Smooth muscle cell of the brain vasculature (primary cell): Measurements from ENCODE around the gene APH1A.
"Not testable (repeated sequence)": the region's sequence is repeated elsewhere in the genome, so short reads cannot be mapped to it uniquely, and the experiment has no call there.

Experiments used
- DNase-seq: peaks from one replicate; pipeline ENCODE4 v3.0.0-alpha.2; 2012; ENCODE audit warnings: low read depth, low spot score

APH1A gene

GRCh38 chr1:150268705-150269403 lies at the start of gene APH1A:
APH1A (minus strand) TSS chr1:150269016; CDS start chr1:150268810, 206 bp downstream.
- DNase-seq = peak; percentile 91

DNA sequence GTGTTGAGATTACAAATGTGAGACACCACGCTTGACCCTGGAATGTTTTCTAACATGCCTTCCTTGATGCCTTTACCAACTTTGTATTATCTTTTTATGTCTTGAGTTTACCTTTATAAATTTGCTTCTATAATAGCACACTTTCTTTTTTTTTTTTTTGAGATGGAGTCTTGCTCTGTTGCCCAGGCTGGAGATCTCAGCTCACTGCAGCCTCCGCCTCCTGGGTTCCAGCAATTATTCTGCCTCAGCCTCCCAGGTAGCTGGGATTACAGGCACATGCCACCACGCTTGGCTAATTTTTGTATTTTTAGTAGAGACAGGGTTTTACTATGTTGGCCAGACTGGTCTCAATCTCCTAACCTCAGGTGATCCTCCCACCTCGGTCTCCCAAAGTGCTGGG lies 45.9 kb upstream of the APH1A start:
- DNase-seq = not testable (repeated sequence)

- DNase-seq = no peak
These were observed 42.9 kb upstream of the APH1A start for GRCh38 chr1:150311762-150312161.

DNA sequence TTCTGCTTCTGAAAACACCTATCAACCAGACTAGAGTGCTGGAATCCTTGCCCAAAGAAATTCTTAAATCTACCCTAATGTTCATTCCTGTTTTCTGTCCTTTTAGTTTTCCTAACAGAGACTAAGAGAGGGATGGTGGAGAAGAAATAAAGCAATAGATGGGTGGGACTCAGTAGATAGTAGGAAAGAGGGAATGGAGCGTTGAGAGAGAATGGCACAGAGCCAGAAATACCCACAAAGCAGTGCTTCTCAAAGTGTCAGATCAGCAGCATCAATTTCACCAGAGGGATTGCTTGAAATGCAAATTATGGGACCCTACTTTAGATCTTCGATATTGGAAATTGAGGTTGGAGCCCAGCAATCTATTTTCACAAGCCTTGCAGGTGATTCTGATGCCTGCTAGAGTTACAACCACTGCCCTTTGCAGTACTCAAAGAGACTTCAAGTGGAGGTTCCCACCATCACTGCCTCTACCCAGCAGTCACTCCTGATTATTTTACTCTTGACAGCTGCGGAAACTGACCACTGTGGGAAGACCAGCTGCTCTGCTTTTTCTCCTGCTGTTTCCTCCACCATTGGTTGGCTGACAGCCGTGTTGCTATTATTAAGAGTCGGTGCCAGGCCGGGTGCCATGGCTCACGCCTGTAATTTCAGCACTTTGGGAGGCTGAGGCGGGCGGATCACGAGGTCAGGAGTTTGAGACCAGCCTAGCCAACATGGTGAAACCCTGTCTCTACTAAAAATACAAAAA lies 41.1 kb upstream of the APH1A start:
- no peak for DNase-seq

DNA sequence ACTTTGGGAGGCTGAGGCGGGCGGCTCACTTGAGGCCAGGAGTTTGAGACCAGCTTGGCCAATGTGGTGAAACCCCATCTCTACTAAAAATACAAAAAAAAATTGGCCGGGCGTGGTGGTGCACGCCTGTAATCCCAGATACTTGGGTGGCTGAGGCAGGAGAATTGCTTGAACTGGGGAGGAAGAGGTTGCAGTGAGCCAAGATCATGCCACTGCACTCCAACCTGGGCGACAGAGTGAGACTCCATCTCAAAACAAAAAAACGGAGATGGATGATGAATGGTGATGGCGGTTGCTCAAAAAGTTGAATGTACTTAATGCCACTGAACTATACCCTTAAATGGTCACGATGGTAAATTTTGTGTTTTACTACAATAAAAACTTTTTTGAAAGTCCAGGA lies 39.8 kb upstream of the APH1A start:
- not testable (repeated sequence) for DNase-seq

DNA sequence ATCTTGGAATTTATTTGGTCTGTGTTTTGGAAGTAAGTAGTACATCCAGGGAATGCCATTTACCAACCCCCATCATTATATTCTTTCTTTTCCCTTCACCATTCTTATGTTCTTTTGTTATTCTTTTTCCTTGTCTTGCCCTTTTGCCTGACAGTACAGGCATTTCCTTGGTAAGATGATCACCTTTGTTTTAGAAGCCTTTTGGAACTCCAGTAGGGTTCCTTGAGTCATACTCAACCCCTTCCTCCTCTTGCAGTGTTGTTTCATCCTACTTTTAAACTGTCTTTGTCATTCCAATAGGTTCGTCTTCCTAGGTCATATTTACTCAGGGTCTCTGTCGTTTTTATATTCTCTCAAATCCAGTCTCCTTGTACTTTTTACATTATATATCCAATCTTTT lies 34.1 kb upstream of the APH1A start:
- no peak for DNase-seq

DNA sequence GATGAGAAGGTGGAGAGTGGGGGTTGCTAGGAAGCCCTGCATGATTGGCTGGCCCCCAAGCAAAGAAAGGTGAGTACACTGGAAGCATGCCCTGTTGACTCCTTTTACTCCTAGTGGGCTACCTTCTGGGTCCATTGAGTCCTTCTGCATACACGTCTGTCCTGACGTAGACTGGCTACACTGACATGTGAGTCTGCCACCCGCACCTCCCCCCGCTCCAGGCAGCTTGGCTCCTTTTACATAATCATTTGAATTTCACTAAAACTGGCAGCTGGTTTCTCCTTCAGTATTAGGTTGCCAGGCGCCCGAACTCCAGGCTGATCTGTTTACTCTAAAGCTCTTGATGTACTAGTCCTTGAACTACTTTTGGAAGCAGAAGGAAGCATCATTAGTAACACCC lies 33.5 kb upstream of the APH1A start:
- no peak for DNase-seq

DNA sequence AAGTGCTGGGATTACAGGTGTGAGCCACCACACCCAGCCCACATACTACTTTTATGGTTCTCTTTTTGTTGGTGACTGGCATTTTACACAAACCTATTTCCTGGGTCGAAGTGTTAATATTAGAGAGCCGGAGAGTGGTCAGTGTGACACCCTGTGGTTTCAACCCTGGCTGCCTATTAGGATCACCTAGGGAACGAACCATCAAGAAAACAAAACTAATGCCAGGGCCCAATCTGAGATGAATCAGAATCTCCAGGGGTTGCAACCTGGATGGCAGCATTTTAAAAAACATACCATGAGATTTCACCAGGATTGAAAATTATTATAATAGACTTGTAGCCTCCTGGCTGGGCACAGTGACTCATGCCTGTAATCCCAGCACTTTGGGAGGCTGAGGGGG lies 30.9 kb upstream of the APH1A start:
- DNase-seq = no peak

- DNase-seq = no peak
These were observed 26.7 kb upstream of the APH1A start for GRCh38 chr1:150295476-150295875.

GRCh38 chr1:150293433-150294253 lies 24.8 kb upstream of the APH1A start, which contains the start of gene MRPS21:
MRPS21 (plus strand) TSS chr1:150293861; CDS start chr1:150294367, 506 bp downstream.
- DNase-seq = no peak

DNA sequence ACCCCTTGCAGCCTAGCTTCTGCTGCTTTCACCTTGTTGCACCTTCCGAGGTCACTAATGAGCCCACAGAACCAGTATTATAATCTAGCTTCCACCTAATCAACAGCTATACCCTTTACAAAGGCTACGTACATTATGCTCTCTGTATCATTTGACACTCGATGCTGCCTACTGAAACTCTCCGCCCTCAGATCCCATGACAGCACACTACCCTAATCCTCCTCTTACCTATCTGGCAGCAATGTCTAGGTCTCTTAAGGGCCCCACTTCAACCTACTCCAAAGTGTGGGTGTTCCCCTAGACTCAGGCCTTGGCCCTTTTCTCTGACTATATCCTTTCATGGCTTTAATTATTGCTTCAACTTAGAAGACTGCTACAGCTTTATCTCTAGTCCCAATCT lies 20.0 kb upstream of the APH1A start:
- no peak for DNase-seq

DNA sequence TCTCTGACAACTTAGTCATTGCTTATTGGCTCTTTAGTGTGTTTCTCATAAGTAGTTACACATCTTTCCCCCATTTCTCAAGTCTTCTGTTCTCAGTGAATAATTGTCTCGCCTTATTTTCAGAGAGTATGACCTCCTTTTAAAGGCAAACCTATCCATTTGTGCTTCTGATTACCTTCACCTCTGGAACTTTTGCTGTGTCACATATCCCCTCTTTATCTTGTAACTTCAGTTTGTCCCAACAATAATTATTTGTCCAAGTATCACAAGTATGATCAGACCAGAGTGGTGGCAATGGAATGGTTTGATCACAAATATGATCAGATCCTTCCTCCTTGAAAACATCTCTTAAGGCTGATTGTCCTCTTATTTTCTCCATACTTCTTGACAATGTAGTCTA lies 19.6 kb upstream of the APH1A start:
- DNase-seq = no peak

DNA sequence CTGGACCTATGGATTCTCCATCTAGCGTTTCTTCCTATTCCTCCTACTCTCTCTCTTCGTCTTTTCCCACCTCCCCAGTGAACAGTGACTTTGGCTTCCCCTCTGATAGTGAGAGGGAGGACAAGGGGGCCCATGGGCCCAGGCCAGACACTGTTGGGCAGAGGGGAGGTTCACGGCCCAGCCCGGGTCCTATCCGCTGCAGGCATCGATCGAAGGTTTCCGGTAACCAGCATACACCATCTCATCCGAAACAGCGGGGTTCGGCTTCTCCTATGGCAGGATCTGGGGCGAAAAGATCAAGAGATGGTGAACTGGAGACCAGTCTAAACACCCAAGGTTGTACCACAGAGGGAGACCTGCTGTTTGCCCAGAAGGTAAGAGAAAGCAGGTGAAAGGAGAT lies 14.4 kb upstream of the APH1A start:
- no peak for DNase-seq

DNA sequence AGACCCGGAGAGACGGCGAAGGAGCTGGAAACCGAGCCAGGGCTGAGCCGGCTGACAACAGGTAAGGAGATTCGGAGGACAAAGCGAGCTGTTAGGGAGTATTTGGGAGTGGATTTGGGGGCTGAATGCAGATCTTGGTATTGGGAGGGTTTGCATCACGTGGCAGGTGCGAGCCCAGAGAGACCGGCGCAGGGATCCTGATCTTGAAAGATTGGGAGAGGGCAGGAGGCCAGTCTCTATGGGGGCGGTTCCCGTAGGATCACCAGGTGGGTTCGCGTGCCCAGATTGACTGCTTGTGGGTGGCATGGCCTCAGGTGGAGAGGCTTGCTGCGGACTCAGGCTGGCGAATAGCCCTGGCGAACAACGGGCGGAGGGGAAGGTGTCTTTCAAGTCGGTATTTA lies 13.7 kb upstream of the APH1A start:
- DNase-seq = no peak

- peak; percentile 97 for DNase-seq
These were observed 13.1 kb upstream of the APH1A start, which contains the start of gene CIART for GRCh38 chr1:150281758-150282557. CIART (plus strand) TSS chr1:150282554; CDS start chr1:150283268, 714 bp downstream.

DNA sequence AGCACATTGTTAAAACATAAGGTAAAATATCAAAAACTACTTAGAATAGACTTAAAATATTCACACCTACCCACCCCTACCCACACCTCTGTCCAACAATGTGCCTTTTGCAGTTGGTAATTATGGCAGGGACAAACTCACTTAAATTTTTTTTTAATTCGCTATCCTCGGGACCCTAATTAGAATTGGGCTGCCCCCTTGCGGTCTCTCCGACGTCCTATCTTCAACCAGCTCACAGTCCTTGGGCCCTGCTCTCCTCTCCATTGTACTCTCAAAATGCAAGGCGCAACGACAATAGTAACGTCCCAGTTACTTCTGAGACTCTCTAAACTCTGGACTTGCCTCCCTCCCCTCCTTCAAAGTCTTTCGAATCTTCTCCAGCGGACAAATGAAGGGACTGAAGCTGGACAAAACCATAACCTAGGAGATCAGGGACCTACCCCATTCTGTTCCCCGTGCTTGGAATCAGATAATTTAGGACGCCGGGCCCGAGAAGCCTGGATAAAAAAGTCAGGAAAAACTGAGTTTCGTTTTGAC lies 12.5 kb upstream of the APH1A start:
- DNase-seq = no peak

DNA sequence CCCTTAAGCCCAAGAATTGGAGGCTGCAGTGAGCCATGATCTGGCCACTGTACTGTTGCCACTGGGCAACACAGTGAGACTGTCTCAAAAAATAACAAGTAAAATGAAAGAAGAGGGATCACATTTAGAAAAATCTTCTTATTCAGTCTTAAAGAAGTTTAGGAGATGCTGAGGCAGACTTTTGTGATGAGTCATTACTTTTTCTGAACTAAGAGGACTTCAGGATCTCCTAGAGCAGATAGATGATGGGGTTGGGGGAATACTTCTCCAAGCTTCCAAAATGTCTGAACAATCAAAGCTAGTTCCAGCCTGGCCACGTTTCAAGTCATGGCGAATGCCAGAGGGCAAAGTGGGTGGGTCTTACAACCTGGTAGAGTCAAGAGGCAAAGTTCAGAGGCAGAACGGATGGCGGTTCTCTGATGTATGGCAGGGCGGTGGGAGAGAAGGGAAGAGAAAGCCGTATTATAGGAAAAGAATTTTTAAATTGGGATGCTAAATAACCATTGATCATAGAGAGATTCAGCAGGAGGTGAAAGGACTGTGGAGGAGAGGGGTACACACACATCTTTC lies 11.4 kb upstream of the APH1A start:
- DNase-seq = no peak

DNA sequence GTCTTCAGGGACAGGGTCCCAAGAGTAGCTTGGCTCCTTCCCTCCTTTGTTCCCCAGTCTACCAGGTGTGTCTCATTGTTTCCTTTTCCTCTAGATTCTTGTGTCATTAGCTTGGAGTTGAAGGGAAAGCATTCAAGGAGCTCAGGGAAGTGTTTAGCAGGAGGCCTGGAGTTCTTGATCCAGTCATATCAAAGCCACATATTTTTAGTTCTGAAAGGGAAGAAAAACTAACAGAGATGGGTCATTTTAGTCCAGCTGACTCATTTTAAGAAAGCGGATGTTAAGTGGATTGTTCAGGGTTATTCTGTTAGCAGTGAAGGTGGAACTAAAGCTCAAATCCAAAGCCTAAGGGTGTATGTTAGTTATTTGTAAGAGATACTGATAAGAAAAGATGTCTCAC lies 4.5 kb upstream of the APH1A start:
- DNase-seq = no peak

DNA sequence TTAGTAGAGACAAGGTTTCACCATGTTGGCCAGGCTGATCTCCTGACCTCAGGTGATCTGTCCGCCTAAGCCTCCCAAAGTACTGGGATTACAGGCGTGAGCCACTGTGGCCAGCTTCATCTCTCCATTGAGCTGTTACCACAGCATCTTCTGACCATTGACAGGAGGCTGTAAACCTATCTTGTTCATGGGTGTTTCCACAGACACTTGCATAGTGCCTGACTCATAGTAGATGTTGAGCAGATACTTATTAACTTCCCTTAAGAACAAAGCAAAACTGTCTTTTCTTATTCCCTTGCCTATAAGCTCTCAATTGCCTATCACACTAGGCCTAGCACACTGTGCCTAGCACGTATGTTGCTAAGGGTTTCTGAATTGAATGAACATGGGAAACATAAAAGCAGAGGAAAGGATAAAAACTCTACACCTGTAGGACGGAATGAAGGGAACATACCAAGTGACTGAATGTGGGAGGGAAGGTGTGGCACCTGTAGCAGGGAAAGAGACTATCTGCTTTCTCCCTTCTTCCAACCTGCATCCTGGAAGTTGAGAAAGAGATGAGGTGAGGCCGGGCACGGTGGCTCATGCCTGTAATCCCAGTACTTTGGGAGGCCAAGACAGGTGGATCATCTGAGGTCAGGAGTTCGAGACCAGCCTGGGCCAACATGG lies 2.6 kb upstream of the APH1A start:
- no peak for DNase-seq

DNA sequence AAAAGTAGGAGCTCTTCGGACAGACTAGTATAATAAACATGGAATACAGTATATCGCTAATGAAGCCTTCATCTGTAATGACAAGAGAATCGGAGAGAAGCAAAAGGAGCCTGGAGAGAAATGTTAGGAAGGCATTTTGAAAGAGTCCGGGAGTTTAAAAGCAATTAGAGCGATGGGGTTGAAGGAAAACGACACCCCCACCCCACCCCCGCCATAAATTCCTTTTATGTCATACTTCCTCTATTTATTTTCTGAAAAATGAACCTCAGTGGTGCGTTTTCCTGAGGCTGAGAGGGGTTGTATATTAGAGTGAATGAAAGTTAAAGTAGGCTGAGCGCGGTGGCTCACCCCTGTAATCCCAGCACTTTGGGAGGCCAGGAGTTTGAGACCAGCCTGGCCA lies 635 bp upstream of the APH1A start:
- DNase-seq = no peak
